H9 (cell line): Measurements from ENCODE around the gene EDAR. TPM values are rescaled to one million over a fixed set of nuclear protein-coding genes. Genes with fewer than 3 reads are reported as not detected.

Experiments used
- DNase-seq: peaks from one replicate; pipeline ENCODE4 v3.0.0-alpha.2; 2017
- H2AFZ ChIP-seq: one replicate; pipeline ENCODE4 v1.6.1; 2013; ENCODE audit warnings: mild to moderate bottlenecking, low read length, control low read depth, moderate library complexity
- H2AK5ac ChIP-seq: 2 replicates; pipeline ENCODE4 v1.6.1; 2013; ENCODE audit warnings: low read length, control low read depth, mixed read lengths; ENCODE audit not compliant: insufficient read length
- H2BK120ac ChIP-seq: one replicate; pipeline ENCODE4 v1.6.1; 2013; ENCODE audit warnings: low read depth, mild to moderate bottlenecking, low read length, control low read depth, inconsistent platforms; ENCODE audit not compliant: poor library complexity, severe bottlenecking
- H2BK12ac ChIP-seq: 2 replicates; pipeline ENCODE4 v1.6.1; 2013; ENCODE audit warnings: low read length, control low read depth, mixed read lengths, low read depth; ENCODE audit not compliant: insufficient read length
- H2BK15ac ChIP-seq: 2 replicates; pipeline ENCODE4 v1.6.1; 2013; ENCODE audit warnings: low read depth, low read length, control low read depth
- H2BK20ac ChIP-seq: one replicate; pipeline ENCODE4 v1.6.1; 2013; ENCODE audit warnings: low read depth, mild to moderate bottlenecking, low read length, control low read depth, inconsistent platforms; ENCODE audit not compliant: poor library complexity, severe bottlenecking
- H2BK5ac ChIP-seq: 2 replicates; pipeline ENCODE4 v1.6.1; 2013; ENCODE audit warnings: low read length, control low read depth, mixed read lengths; ENCODE audit not compliant: insufficient read length
- H3K14ac ChIP-seq: 2 replicates; pipeline ENCODE4 v1.6.1; 2013; ENCODE audit warnings: low read length, control low read depth; ENCODE audit not compliant: insufficient read depth
- H3K18ac ChIP-seq: 2 replicates; pipeline ENCODE4 v1.6.1; 2013; ENCODE audit warnings: low read depth, mild to moderate bottlenecking, mixed read lengths, low read length, control low read depth; ENCODE audit not compliant: insufficient read length
- H3K23ac ChIP-seq: 2 replicates; pipeline ENCODE4 v1.6.1; 2013; ENCODE audit warnings: low read length, control low read depth, mixed read lengths, low read depth; ENCODE audit not compliant: insufficient read length
- H3K23me2 ChIP-seq: 2 replicates; pipeline ENCODE4 v1.6.1; 2013; ENCODE audit warnings: low read depth, mild to moderate bottlenecking, mixed read lengths, low read length, control low read depth; ENCODE audit not compliant: insufficient read length, poor library complexity, severe bottlenecking
- H3K27ac ChIP-seq: 2 replicates; pipeline ENCODE4 v1.5.1; 2013; ENCODE audit warnings: low read length, control low read depth, mixed read lengths, low read depth; ENCODE audit not compliant: insufficient read length
- H3K27me3 ChIP-seq: 2 replicates; pipeline ENCODE4 v1.6.1; 2013; ENCODE audit warnings: low read length, control low read depth, inconsistent platforms; ENCODE audit not compliant: insufficient read depth
- H3K4ac ChIP-seq: 2 replicates; pipeline ENCODE4 v1.6.1; 2013; ENCODE audit warnings: low read depth, mild to moderate bottlenecking, control low read depth, inconsistent platforms, low read length, moderate library complexity
- H3K4me1 ChIP-seq: 2 replicates; pipeline ENCODE4 v1.6.1; 2013; ENCODE audit warnings: low read length, control low read depth, inconsistent platforms; ENCODE audit not compliant: insufficient read depth
- H3K4me2 ChIP-seq: 2 replicates; pipeline ENCODE4 v1.6.1; 2013; ENCODE audit warnings: low read length, control low read depth, mixed read lengths; ENCODE audit not compliant: insufficient read length, insufficient read depth
- H3K56ac ChIP-seq: 2 replicates; pipeline ENCODE4 v1.6.1; 2013; ENCODE audit warnings: low read depth, mild to moderate bottlenecking, mixed read lengths, low read length, control low read depth; ENCODE audit not compliant: insufficient read length
- H3K79me1 ChIP-seq: 2 replicates; pipeline ENCODE4 v1.6.1; 2013; ENCODE audit warnings: low read depth, mild to moderate bottlenecking, moderate library complexity, low read length, control low read depth, inconsistent platforms; ENCODE audit not compliant: insufficient read depth, poor library complexity, severe bottlenecking
- H3K79me2 ChIP-seq: 2 replicates; pipeline ENCODE4 v1.6.1; 2013; ENCODE audit warnings: low read length, control low read depth, inconsistent platforms; ENCODE audit not compliant: insufficient read depth
- H3K9ac ChIP-seq: 2 replicates; pipeline ENCODE4 v1.6.1; 2013; ENCODE audit warnings: low read length, control low read depth, mixed read lengths; ENCODE audit not compliant: insufficient read length; ENCODE audit errors: extremely low read depth
- H3K9me3 ChIP-seq: one replicate; pipeline ENCODE4 v1.6.1; 2013; ENCODE audit warnings: low read depth, low read length, inconsistent platforms; ENCODE audit not compliant: control insufficient read depth
- H3T11ph ChIP-seq: one replicate; pipeline ENCODE4 v1.6.1; 2013; ENCODE audit warnings: mild to moderate bottlenecking, low read length, control low read depth, inconsistent platforms
- H4K20me1 ChIP-seq: one replicate; pipeline ENCODE4 v1.6.1; 2013; ENCODE audit not compliant: control insufficient read depth, insufficient read length, insufficient read depth
- H4K5ac ChIP-seq: 2 replicates; pipeline ENCODE4 v1.6.1; 2013; ENCODE audit warnings: low read depth, mild to moderate bottlenecking, mixed read lengths, low read length, control low read depth; ENCODE audit not compliant: insufficient read length
- H4K8ac ChIP-seq: replicated peaks from 2 replicates; pipeline ENCODE4 v1.6.1; 2013; ENCODE audit warnings: low read length, control low read depth, mixed read lengths, low read depth; ENCODE audit not compliant: insufficient read length
- H4K91ac ChIP-seq: 2 replicates; pipeline ENCODE4 v1.6.1; 2013; ENCODE audit warnings: low read depth, mild to moderate bottlenecking, moderate library complexity, mixed read lengths, low read length, control low read depth; ENCODE audit not compliant: insufficient read length
- H3K27ac Mint-ChIP-seq, 3 experiments: 2 replicates in 2 of 3; 3 replicates in 1 of 3; pipeline ENCODE4 v1.8.0; 2020 to 2021; ENCODE audit warnings: mixed read lengths in 3 of 3, mild to moderate bottlenecking in 1 of 3, moderate library complexity in 1 of 3
- H3K27me3 Mint-ChIP-seq: 2 replicates; pipeline ENCODE4 v1.8.0; 2021; ENCODE audit warnings: low read depth, mild to moderate bottlenecking, moderate library complexity, mixed read lengths
- H3K36me3 Mint-ChIP-seq, 3 experiments: 2 replicates in 2 of 3; 3 replicates in 1 of 3; pipeline ENCODE4 v1.8.0; 2020 to 2021; ENCODE audit warnings: low read depth in 3 of 3, mixed read lengths in 3 of 3; ENCODE audit not compliant: insufficient read depth in 1 of 3
- H3K4me1 Mint-ChIP-seq, 2 experiments: 2 replicates each; pipeline ENCODE4 v1.8.0; 2020; ENCODE audit warnings: mixed read lengths in 2 of 2
- H3K4me3 Mint-ChIP-seq, 2 experiments: 2 replicates in 1 of 2; 3 replicates in 1 of 2; pipeline ENCODE4 v1.8.0; 2020 to 2021; ENCODE audit warnings: mild to moderate bottlenecking in 2 of 2, mixed read lengths in 2 of 2, moderate library complexity in 1 of 2
- H3K9me3 Mint-ChIP-seq, 2 experiments: 2 replicates in 1 of 2; 3 replicates in 1 of 2; pipeline ENCODE4 v1.8.0; 2020; ENCODE audit warnings: mild to moderate bottlenecking in 2 of 2, mixed read lengths in 2 of 2, moderate library complexity in 1 of 2
- CTCF ChIP-seq: fragments of 200-600 bp; sonication (generic); conservative IDR thresholded peaks from 3 replicates; pipeline ENCODE4 v1.8.0; 2021; ENCODE audit warnings: antibody characterized with exemption, mild to moderate bottlenecking
- WGBS: extraction: QIAGEN DNeasy Blood & Tissue Kit; methylation state at CpG from one replicate; pipeline ENCODE4 v1.1.7; 2013; ENCODE audit warnings: missing lambda C conversion rate, low lambda C conversion rate, mixed read lengths; ENCODE audit not compliant: insufficient read length; ENCODE audit errors: extremely low coverage; 5-methylcytosine and 5-hydroxymethylcytosine counted together
- long read RNA-seq: library from polyadenylated mRNA; unstranded; transcript quantifications from one replicate; pipeline ENCODE4 v2.0.0, GENCODE V29; 2020
- total RNA-seq: library from RNA; stranded (reverse); gene quantifications from 2 replicates; pipeline ENCODE4 v1.2.1, GENCODE V29; 2021

The EDAR gene
- not detected in 2 replicates for total RNA-seq
- long read RNA-seq, result 0 reads

- no peak within 1 kb of the TSS for H3K4me2 ChIP-seq
- H3K4ac ChIP-seq, result no peak within 1 kb of the TSS
- no peaks in the 10 kb centered on the region for H3K27me3 ChIP-seq
- no peak within 1 kb of the TSS for H3K27ac ChIP-seq
- no peak within 1 kb of the TSS for H3K23ac ChIP-seq
- H3K9ac ChIP-seq, result no peak within 1 kb of the TSS
- Mint-ChIP-seq H3K4me1 (peaks cover 4 to 8% of the 10 kb centered on the region in 2 experiments; a peak in 3 of 4 replicates), H3K4me3 (no peak within 1 kb of the TSS; a peak in 1 of 5 replicates), H3K27ac (peak within 1 kb of the TSS in 1 of 3 experiments; percentile 71; a peak in 3 of 7 replicates), H3K9me3 (no peaks in the 10 kb centered on the region), H3K36me3 (no peaks in the 10 kb centered on the region), H3K27me3 (peaks cover 11% of the 10 kb centered on the region)
- no peaks in the 10 kb centered on the region for H3K4me1 ChIP-seq
- no peak within 1 kb of the TSS for H3K56ac ChIP-seq
- no peak within 1 kb of the TSS for H2BK5ac ChIP-seq
- H2BK12ac ChIP-seq, result no peak within 1 kb of the TSS
- no peak within 1 kb of the TSS for H2AFZ ChIP-seq
- H2AK5ac ChIP-seq, result no peak within 1 kb of the TSS
- no CpG with 5 or more reads among the region's 20 CpGs for WGBS
- H4K91ac ChIP-seq, result no peak within 1 kb of the TSS
- peak; percentile 88 for DNase-seq
- H4K20me1 ChIP-seq, result no peaks in the 10 kb centered on the region
- no peak within 1 kb of the TSS for H4K8ac ChIP-seq
- H4K5ac ChIP-seq, result no peak within 1 kb of the TSS
- H3K79me1 ChIP-seq, result no peaks in the 10 kb centered on the region
- no peak within 1 kb of the TSS for H3T11ph ChIP-seq
- no peak within 1 kb of the TSS for H2BK20ac ChIP-seq
- H3K79me2 ChIP-seq, result no peaks in the 10 kb centered on the region
- no peak within 1 kb of the TSS for H2BK15ac ChIP-seq
- H3K18ac ChIP-seq, result no peak within 1 kb of the TSS
- peak; percentile 81 for TF ChIP-seq CTCF
- no peaks in the 10 kb centered on the region for H3K9me3 ChIP-seq
- H2BK120ac ChIP-seq, result no peak within 1 kb of the TSS
- H3K14ac ChIP-seq, result no peak within 1 kb of the TSS
- no peaks in the 10 kb centered on the region for H3K23me2 ChIP-seq
These were observed at the start of gene EDAR for GRCh38 chr2:108988796-108989713. TSS of gene EDAR (minus strand) at chr2:108989220. CDS start at chr2:108931014, 58,206 bp downstream.
